HG02840 (cell line): Measurements from ENCODE around the gene ANK3.
"Not testable (repeated sequence)": the region's sequence is repeated elsewhere in the genome, so short reads cannot be mapped to it uniquely, and the experiment has no call there.

Experiments used
- ATAC-seq: cut with Tn5 transposase; IDR thresholded peaks from one replicate; pipeline ENCODE4 v1.9.1; 2021; ENCODE audit warnings: mild to moderate bottlenecking, moderate library complexity, moderate number of reproducible peaks; ENCODE audit not compliant: unreplicated experiment, low FRiP score

Gene ANK3

GRCh38 chr10:60313589-60313952, 76.1 kb downstream of the ANK3 start:
- ATAC-seq, result no peak

GRCh38 chr10:60312818-60313588, 76.7 kb downstream of the ANK3 start:
- ATAC-seq, result no peak

- ATAC-seq, result no peak
Measured at GRCh38 chr10:60311821-60312220, 77.9 kb downstream of the ANK3 start.

GRCh38 chr10:60310740-60311139, 78.9 kb downstream of the ANK3 start:
- ATAC-seq, result no peak

- no peak for ATAC-seq
Measured at GRCh38 chr10:60309891-60310290, 79.8 kb downstream of the ANK3 start.

GRCh38 chr10:60309371-60309770, 80.3 kb downstream of the ANK3 start:
- ATAC-seq, result no peak

- no peak for ATAC-seq
Measured at GRCh38 chr10:60305380-60305892, 84.2 kb downstream of the ANK3 start.

GRCh38 chr10:60304829-60305379, 84.8 kb downstream of the ANK3 start:
- ATAC-seq, result no peak

- no peak for ATAC-seq
Measured at GRCh38 chr10:60303778-60304177, 85.9 kb downstream of the ANK3 start.

- no peak for ATAC-seq
Measured at GRCh38 chr10:60299961-60300883, 89.5 kb downstream of the ANK3 start.

GRCh38 chr10:60299390-60299778, 90.3 kb downstream of the ANK3 start:
- ATAC-seq, result no peak

GRCh38 chr10:60298408-60299389, 91.0 kb downstream of the ANK3 start:
- no peak for ATAC-seq

GRCh38 chr10:60296073-60296472, 93.6 kb downstream of the ANK3 start:
- ATAC-seq, result no peak

- no peak for ATAC-seq
Measured at GRCh38 chr10:60295028-60295937, 94.4 kb downstream of the ANK3 start.

- no peak for ATAC-seq
Measured at GRCh38 chr10:60293581-60294175, 96.0 kb downstream of the ANK3 start.

- no peak for ATAC-seq
Measured at GRCh38 chr10:60292998-60293397, 96.7 kb downstream of the ANK3 start.

GRCh38 chr10:60292536-60292935, 97.1 kb downstream of the ANK3 start:
- ATAC-seq, result not testable (repeated sequence)

GRCh38 chr10:60291344-60291930, 98.2 kb downstream of the ANK3 start:
- no peak for ATAC-seq
